HUES6 (cell line): Measurements from ENCODE around the gene ENTPD8.

ENCODE experiments used
- H3K27ac ChIP-seq: 2 replicates; pipeline ENCODE4 v1.7.0; 2013; ENCODE audit warnings: low read depth, mild to moderate bottlenecking, low read length, inconsistent platforms
- H3K27me3 ChIP-seq: 2 replicates; pipeline ENCODE4 v1.6.1; 2013; ENCODE audit warnings: low read length; ENCODE audit not compliant: control insufficient read depth, insufficient read depth
- H3K36me3 ChIP-seq: 2 replicates; pipeline ENCODE4 v1.6.1; 2013; ENCODE audit warnings: low read length; ENCODE audit not compliant: control insufficient read depth, insufficient read depth
- H3K4me1 ChIP-seq: 2 replicates; pipeline ENCODE4 v1.6.1; 2013; ENCODE audit warnings: low read length; ENCODE audit not compliant: control insufficient read depth, insufficient read depth
- H3K4me3 ChIP-seq: 2 replicates; pipeline ENCODE4 v1.5.1; 2013; ENCODE audit warnings: low read depth, low read length
- H3K9ac ChIP-seq: one replicate; pipeline ENCODE4 v1.6.1; 2013; ENCODE audit warnings: mild to moderate bottlenecking, low read length
- H3K9me3 ChIP-seq: 2 replicates; pipeline ENCODE4 v1.6.1; 2013; ENCODE audit warnings: low read depth, low read length; ENCODE audit not compliant: control insufficient read depth, insufficient read depth

The ENTPD8 gene

GRCh38 chr9:137402746-137403145 lies 38.4 kb downstream of the ENTPD8 start:
- H3K27ac ChIP-seq = no peak overlapping the region
- no peak overlapping the region for H3K9ac ChIP-seq
- no peak overlapping the region for H3K4me3 ChIP-seq
- H3K27me3 ChIP-seq = no peaks in the 10 kb centered on the region; the same call in 1 of the 2 replicates
- H3K36me3 ChIP-seq = no peaks in the 10 kb centered on the region
- H3K9me3 ChIP-seq = peaks cover 7% of the 10 kb centered on the region
- H3K4me1 ChIP-seq = no peaks in the 10 kb centered on the region; the same call in 1 of the 2 replicates

- Histone ChIP-seq H3K27me3 (no peaks in the 10 kb centered on the region), H3K27ac (no peak overlapping the region), H3K9me3 (peaks cover 11% of the 10 kb centered on the region), H3K4me3 (no peak overlapping the region), H3K9ac (no peak overlapping the region), H3K36me3 (no peaks in the 10 kb centered on the region; the same call in 1 of the 2 replicates), H3K4me1 (no peaks in the 10 kb centered on the region)
These were observed 42.3 kb downstream of the ENTPD8 start for GRCh38 chr9:137398561-137399468.

- no peak overlapping the region for H3K27ac ChIP-seq
- H3K9ac ChIP-seq = no peak overlapping the region
- H3K36me3 ChIP-seq = no peaks in the 10 kb centered on the region; the same call in 1 of the 2 replicates
- no peaks in the 10 kb centered on the region for H3K4me1 ChIP-seq
- no peak overlapping the region for H3K4me3 ChIP-seq
- no peaks in the 10 kb centered on the region for H3K27me3 ChIP-seq
- H3K9me3 ChIP-seq = peaks cover 11% of the 10 kb centered on the region
These were observed 43.3 kb downstream of the ENTPD8 start for GRCh38 chr9:137397675-137398423.

- Histone ChIP-seq H3K27me3 (no peaks in the 10 kb centered on the region), H3K4me3 (no peak overlapping the region), H3K36me3 (no peaks in the 10 kb centered on the region; the same call in 1 of the 2 replicates), H3K4me1 (no peaks in the 10 kb centered on the region), H3K9me3 (peaks cover 9% of the 10 kb centered on the region; the same call in 1 of the 2 replicates), H3K27ac (no peak overlapping the region), H3K9ac (no peak overlapping the region)
These were observed 44.4 kb downstream of the ENTPD8 start for GRCh38 chr9:137396634-137397367.

GRCh38 chr9:137396227-137396626 lies 44.9 kb downstream of the ENTPD8 start:
- no peak overlapping the region for H3K9ac ChIP-seq
- H3K9me3 ChIP-seq = peaks cover 7% of the 10 kb centered on the region; the same call in 1 of the 2 replicates
- no peaks in the 10 kb centered on the region for H3K27me3 ChIP-seq
- no peak overlapping the region for H3K27ac ChIP-seq
- H3K36me3 ChIP-seq = no peaks in the 10 kb centered on the region; the same call in 1 of the 2 replicates
- H3K4me1 ChIP-seq = no peaks in the 10 kb centered on the region
- H3K4me3 ChIP-seq = no peak overlapping the region

GRCh38 chr9:137395666-137396010 lies 45.5 kb downstream of the ENTPD8 start:
- Histone ChIP-seq H3K36me3 (no peaks in the 10 kb centered on the region; the same call in 1 of the 2 replicates), H3K9ac (no peak overlapping the region), H3K27me3 (no peaks in the 10 kb centered on the region), H3K4me1 (no peaks in the 10 kb centered on the region), H3K4me3 (no peak overlapping the region), H3K9me3 (0 out of 2 replicates have a peak, but pooled peaks cover 4% of the 10 kb centered on the region), H3K27ac (no peak overlapping the region)

- 0 out of 2 replicates have a peak, but pooled peaks cover 4% of the 10 kb centered on the region for H3K9me3 ChIP-seq
- no peaks in the 10 kb centered on the region for H3K4me1 ChIP-seq
- no peak overlapping the region for H3K27ac ChIP-seq
- H3K4me3 ChIP-seq = no peak overlapping the region
- no peaks in the 10 kb centered on the region for H3K27me3 ChIP-seq
- no peak overlapping the region for H3K9ac ChIP-seq
- no peaks in the 10 kb centered on the region; the same call in 1 of the 2 replicates for H3K36me3 ChIP-seq
These were observed 46.1 kb downstream of the ENTPD8 start for GRCh38 chr9:137394866-137395665.

GRCh38 chr9:137393176-137394150 lies 47.7 kb downstream of the ENTPD8 start:
- H3K9ac ChIP-seq = no peak overlapping the region
- H3K36me3 ChIP-seq = no peaks in the 10 kb centered on the region; the same call in 1 of the 2 replicates
- 0 out of 2 replicates have a peak, but pooled peaks cover 4% of the 10 kb centered on the region for H3K9me3 ChIP-seq
- no peaks in the 10 kb centered on the region for H3K4me1 ChIP-seq
- H3K27ac ChIP-seq = no peak overlapping the region
- H3K27me3 ChIP-seq = no peaks in the 10 kb centered on the region
- H3K4me3 ChIP-seq = no peak overlapping the region

- Histone ChIP-seq H3K4me1 (no peaks in the 10 kb centered on the region), H3K9ac (no peak overlapping the region), H3K27ac (no peak overlapping the region), H3K4me3 (no peak overlapping the region), H3K36me3 (no peaks in the 10 kb centered on the region; the same call in 1 of the 2 replicates), H3K9me3 (0 out of 2 replicates have a peak, but pooled peaks cover 1% of the 10 kb centered on the region), H3K27me3 (no peaks in the 10 kb centered on the region)
These were observed 48.7 kb downstream of the ENTPD8 start for GRCh38 chr9:137392232-137393007.
